HEK293 (cell line): ENCODE results near the gene TTC6.

Experiments
- CTCF ChIP-seq: fragments of 450-650 bp; formaldehyde crosslinking; IDR thresholded peaks from 2 replicates; pipeline ENCODE4 v1.5.1; 2016; ENCODE audit warnings: missing biosample characterization, missing genetic modification characterization
- ZFP69B ChIP-seq: fragments of 450-650 bp; formaldehyde crosslinking; IDR thresholded peaks from 2 replicates; pipeline ENCODE4 v1.5.1; 2016; ENCODE audit warnings: missing biosample characterization, missing genetic modification characterization
- ZNF530 ChIP-seq: fragments of 450-650 bp; formaldehyde crosslinking; IDR thresholded peaks from 2 replicates; pipeline ENCODE4 v1.5.1; 2016; ENCODE audit warnings: low read depth, missing biosample characterization, missing genetic modification characterization
- ZNF707 ChIP-seq: fragments of 450-650 bp; formaldehyde crosslinking; IDR thresholded peaks from 2 replicates; pipeline ENCODE4 v1.5.1; 2016; ENCODE audit warnings: missing biosample characterization, missing genetic modification characterization
- TF ChIP-seq, protein P1 (sequence below): fragments of 450-650 bp; formaldehyde crosslinking; IDR thresholded peaks from 2 replicates; pipeline ENCODE4 v1.5.1; 2016; ENCODE audit warnings: missing biosample characterization, missing genetic modification characterization

- no peak for TF ChIP-seq CTCF (tag by site-specific recombination)
- TF ChIP-seq ZNF707 (tag by site-specific recombination): no peak
- TF ChIP-seq, protein P1, sequence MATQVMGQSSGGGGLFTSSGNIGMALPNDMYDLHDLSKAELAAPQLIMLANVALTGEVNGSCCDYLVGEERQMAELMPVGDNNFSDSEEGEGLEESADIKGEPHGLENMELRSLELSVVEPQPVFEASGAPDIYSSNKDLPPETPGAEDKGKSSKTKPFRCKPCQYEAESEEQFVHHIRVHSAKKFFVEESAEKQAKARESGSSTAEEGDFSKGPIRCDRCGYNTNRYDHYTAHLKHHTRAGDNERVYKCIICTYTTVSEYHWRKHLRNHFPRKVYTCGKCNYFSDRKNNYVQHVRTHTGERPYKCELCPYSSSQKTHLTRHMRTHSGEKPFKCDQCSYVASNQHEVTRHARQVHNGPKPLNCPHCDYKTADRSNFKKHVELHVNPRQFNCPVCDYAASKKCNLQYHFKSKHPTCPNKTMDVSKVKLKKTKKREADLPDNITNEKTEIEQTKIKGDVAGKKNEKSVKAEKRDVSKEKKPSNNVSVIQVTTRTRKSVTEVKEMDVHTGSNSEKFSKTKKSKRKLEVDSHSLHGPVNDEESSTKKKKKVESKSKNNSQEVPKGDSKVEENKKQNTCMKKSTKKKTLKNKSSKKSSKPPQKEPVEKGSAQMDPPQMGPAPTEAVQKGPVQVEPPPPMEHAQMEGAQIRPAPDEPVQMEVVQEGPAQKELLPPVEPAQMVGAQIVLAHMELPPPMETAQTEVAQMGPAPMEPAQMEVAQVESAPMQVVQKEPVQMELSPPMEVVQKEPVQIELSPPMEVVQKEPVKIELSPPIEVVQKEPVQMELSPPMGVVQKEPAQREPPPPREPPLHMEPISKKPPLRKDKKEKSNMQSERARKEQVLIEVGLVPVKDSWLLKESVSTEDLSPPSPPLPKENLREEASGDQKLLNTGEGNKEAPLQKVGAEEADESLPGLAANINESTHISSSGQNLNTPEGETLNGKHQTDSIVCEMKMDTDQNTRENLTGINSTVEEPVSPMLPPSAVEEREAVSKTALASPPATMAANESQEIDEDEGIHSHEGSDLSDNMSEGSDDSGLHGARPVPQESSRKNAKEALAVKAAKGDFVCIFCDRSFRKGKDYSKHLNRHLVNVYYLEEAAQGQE: no peak
- no peak for TF ChIP-seq ZFP69B (tag by site-specific recombination)
- TF ChIP-seq ZNF530: no peak
Observed at GRCh38 chr14:37597914-37598746, 2.7 kb downstream of the TTC6 start.
